Esophagus muscularis mucosa (tissue), 4 donors: ENCODE results near the gene NECTIN2. TPM values are rescaled to one million over a fixed set of nuclear protein-coding genes. Genes with fewer than 3 reads are reported as not detected.

Experiments used
- DNase-seq: peaks from one replicate; pipeline ENCODE4 v3.0.0-alpha.2; 2017; ENCODE audit errors: extremely low spot score
- H3K27ac ChIP-seq, 4 donors: fragments of 200-600 bp; sonication (generic); replicated peaks in 1 of 4; 1 replicate in 3 of 4; 2 replicates in 1 of 4; pipeline ENCODE4 v1.5.1; 2016 to 2019; ENCODE audit warnings: mild to moderate bottlenecking in 1 of 4
- H3K27me3 ChIP-seq, 4 donors: fragments of 200-600 bp; sonication (generic); one replicate each; pipeline versions ENCODE4 v1.5.1 to v1.6.0; 2016 to 2019
- H3K36me3 ChIP-seq, 4 donors: fragments of 200-600 bp; sonication (generic); one replicate each; pipeline ENCODE4 v1.5.1; 2016 to 2019
- H3K4me1 ChIP-seq, 4 donors: fragments of 200-600 bp; sonication (generic); one replicate each; pipeline ENCODE4 v1.5.1; 2016 to 2019
- H3K4me3 ChIP-seq, 4 donors: fragments of 200-600 bp; sonication (generic); 1 replicate in 2 of 4; 2 replicates in 2 of 4; pipeline ENCODE4 v1.5.1; 2016 to 2019; ENCODE audit warnings: mild to moderate bottlenecking in 4 of 4, moderate library complexity in 1 of 4
- H3K9me3 ChIP-seq, 4 donors: fragments of 200-600 bp; sonication (generic); 1 replicate in 3 of 4; 2 replicates in 1 of 4; pipeline ENCODE4 v1.5.1; 2016 to 2019
- CTCF ChIP-seq, 3 experiments: fragments of 200-600 bp in 2 of 3; fragments of 450-650 bp in 1 of 3; sonication (generic) in 2 of 3; IDR thresholded peaks; one replicate each; pipeline ENCODE4 v1.5.1; 2017 to 2019; ENCODE audit warnings: antibody characterized with exemption in 3 of 3, mild to moderate bottlenecking in 2 of 3, moderate library complexity in 1 of 3
- EP300 ChIP-seq: sonication (generic); formaldehyde crosslinking; IDR thresholded peaks from one replicate; pipeline ENCODE4 v1.6.1; 2017; ENCODE audit warnings: antibody characterized with exemption
- POLR2A ChIP-seq: fragments of 450-650 bp; IDR thresholded peaks from one replicate; pipeline ENCODE4 v1.6.1; 2017; ENCODE audit warnings: antibody characterized with exemption, moderate library complexity, mild to moderate bottlenecking, low read depth
- POLR2AphosphoS5 ChIP-seq, 2 donors: sonication (generic); formaldehyde crosslinking; IDR thresholded peaks; one replicate each; pipeline ENCODE4 v1.6.1; 2017; ENCODE audit warnings: antibody characterized with exemption in 2 of 2
- WGBS: methylation state at CpG from one replicate; pipeline ENCODE4 v1.1.5; 2018; 5-methylcytosine and 5-hydroxymethylcytosine counted together
- intact Hi-C: fragments of 100-400 bp; cut with DNase I; formaldehyde crosslinking; loops from one replicate; pipeline ENCODE4 v1.15.1; 2023
- total RNA-seq, 4 donors: library from RNA; depleted of rRNA; stranded (reverse); fragments of >200 nt; gene quantifications; one replicate each; pipeline versions ENCODE4 v1.1.0 to v1.2.1, GENCODE V29; 2016

The NECTIN2 gene
- total RNA-seq, 4 donors from 2014 or later: 34.5 to 72.4 (median 60.1) TPM

- WGBS: 68% methylated on average over 13 of the region's 13 CpGs
- H3K27ac ChIP-seq: peak overlapping the region in 3 of 4 donors; percentile 47 to 68 (median 66)
- H3K4me1 ChIP-seq: peaks cover 0 to 27% (median 18%) of the 10 kb centered on the region in 4 donors
- intact Hi-C loops: no loop called here
- H3K4me3 ChIP-seq: no peak overlapping the region
- peaks cover 43 to 85% (median 65%) of the 10 kb centered on the region in 4 donors for H3K36me3 ChIP-seq
- DNase-seq: no peak
- H3K9me3 ChIP-seq: no peaks in the 10 kb centered on the region
- H3K27me3 ChIP-seq: no peaks in the 10 kb centered on the region
- no peak for TF ChIP-seq EP300
- no peak for TF ChIP-seq CTCF (IDR thresholded peaks at IDR 0.05)
- TF ChIP-seq POLR2A: no peak
- no peak for TF ChIP-seq POLR2AphosphoS5 (IDR thresholded peaks at IDR 0.05)
These were observed 23.8 kb downstream of the NECTIN2 start for GRCh38 chr19:44869733-44870470.

- peaks cover 50 to 85% (median 67%) of the 10 kb centered on the region in 4 donors for H3K36me3 ChIP-seq
- intact Hi-C loops: no loop called here
These were observed 25.7 kb downstream of the NECTIN2 start for GRCh38 chr19:44871809-44872208.

GRCh38 chr19:44872661-44873060 lies 26.6 kb downstream of the NECTIN2 start:
- no peaks in the 10 kb centered on the region for H3K9me3 ChIP-seq
- 92% methylated on average over 4 of the region's 4 CpGs for WGBS
- peaks cover 50 to 85% (median 69%) of the 10 kb centered on the region in 4 donors for H3K36me3 ChIP-seq

More at GRCh38 chr19:44871809-44872208, 25.7 kb downstream of the NECTIN2 start:
- H3K9me3 ChIP-seq: no peaks in the 10 kb centered on the region
- peak overlapping the region in 2 of 4 donors; percentile 5 to 26 for H3K27ac ChIP-seq
- H3K4me1 ChIP-seq: peaks cover 0 to 31% (median 28%) of the 10 kb centered on the region in 4 donors
- DNase-seq: no peak
- H3K4me3 ChIP-seq: no peak overlapping the region
- no peak for TF ChIP-seq CTCF (IDR thresholded peaks at IDR 0.05)
- no peak for TF ChIP-seq EP300
- TF ChIP-seq POLR2A: no peak
- no peak for TF ChIP-seq POLR2AphosphoS5 (IDR thresholded peaks at IDR 0.05)
- WGBS: 92% methylated on average over 11 of the region's 14 CpGs
- H3K27me3 ChIP-seq: no peaks in the 10 kb centered on the region

GRCh38 chr19:44874317-44874716 lies 28.2 kb downstream of the NECTIN2 start:
- intact Hi-C loops: no loop called here
- no peaks in the 10 kb centered on the region for H3K9me3 ChIP-seq
- WGBS: 95% methylated on average over 16 of the region's 16 CpGs
- H3K4me1 ChIP-seq: peaks cover 0 to 25% (median 21%) of the 10 kb centered on the region in 4 donors
- no peak for DNase-seq
- TF ChIP-seq EP300 (no peak), POLR2A (no peak), POLR2AphosphoS5 (IDR thresholded peaks at IDR 0.05) (no peak), CTCF (IDR thresholded peaks at IDR 0.05) (no peak)
- no peaks in the 10 kb centered on the region for H3K27me3 ChIP-seq
- H3K4me3 ChIP-seq: no peak overlapping the region
- no peak overlapping the region for H3K27ac ChIP-seq
- H3K36me3 ChIP-seq: peaks cover 50 to 97% (median 82%) of the 10 kb centered on the region in 4 donors

More at GRCh38 chr19:44872661-44873060, 26.6 kb downstream of the NECTIN2 start:
- intact Hi-C loops: no loop called here
- no peak for DNase-seq
- TF ChIP-seq POLR2A: no peak
- no peak for TF ChIP-seq POLR2AphosphoS5 (IDR thresholded peaks at IDR 0.05)
- TF ChIP-seq CTCF (IDR thresholded peaks at IDR 0.05): no peak
- no peak for TF ChIP-seq EP300
- H3K27me3 ChIP-seq: no peaks in the 10 kb centered on the region
- no peak overlapping the region for H3K27ac ChIP-seq
- no peak overlapping the region for H3K4me3 ChIP-seq
- H3K4me1 ChIP-seq: peaks cover 0 to 28% (median 26%) of the 10 kb centered on the region in 4 donors
